Stimulated activated CD4-positive, alpha-beta T cell treated with anti-CD3 and anti-CD28 coated beads, Interleukin-1b, Interleukin-23, amount 100 ng/mL, for 24 hours (primary cell): Measurements from ENCODE around the gene WTAP.
"Not testable (repeated sequence)": the region's sequence is repeated elsewhere in the genome, so short reads cannot be mapped to it uniquely, and the experiment has no call there.

ENCODE experiments used
- DNase-seq, 4 experiments: peaks; one replicate each; pipeline ENCODE4 v3.0.0-alpha.2; 2020; ENCODE audit warnings: low read depth in 4 of 4, low spot score in 1 of 4

Gene WTAP

DNA sequence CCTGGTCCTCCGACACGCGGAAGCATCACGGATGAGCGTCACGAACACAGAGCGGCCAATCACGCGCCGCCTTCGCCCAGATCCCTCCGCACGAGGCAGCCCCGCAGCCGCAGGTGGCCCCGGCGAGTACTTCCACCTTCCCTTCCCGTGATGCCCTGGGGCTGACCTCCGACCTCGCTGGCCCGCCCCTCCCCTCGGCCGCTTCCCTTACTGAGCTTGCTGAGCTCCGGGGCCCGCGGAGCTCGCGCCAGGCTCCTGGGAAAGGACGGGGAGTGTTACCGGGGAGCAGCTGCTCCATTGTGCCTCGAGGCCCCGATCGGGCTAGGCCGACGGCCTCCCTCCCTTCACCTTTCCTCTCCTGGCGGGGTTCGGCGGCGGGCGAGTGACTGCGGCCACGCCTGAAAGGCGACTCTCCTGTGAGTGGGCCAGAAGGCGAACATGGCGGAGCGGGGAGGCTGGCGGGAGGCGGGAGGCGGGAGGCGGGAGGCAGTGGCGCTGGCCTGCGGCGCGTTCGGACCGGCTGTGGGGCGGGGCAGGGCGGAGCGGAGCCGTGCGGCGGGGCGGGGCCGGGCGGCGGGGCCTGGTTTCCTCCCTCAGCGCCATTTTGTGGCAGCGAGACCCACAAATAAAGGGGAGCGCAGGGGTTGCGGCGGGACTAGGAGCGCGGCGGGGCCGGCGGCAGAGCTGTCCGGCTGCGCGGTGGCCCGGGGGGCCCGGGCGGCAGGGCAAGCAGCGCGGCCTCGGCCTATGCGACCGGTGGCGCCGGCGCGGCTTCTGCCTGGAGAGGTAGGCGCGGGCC, at the start of gene WTAP:
Gene WTAP, plus strand, starts transcription at position 589 of the 799 bp plus-strand sequence. CDS start 8,760 bp downstream, outside the sequence.
- peak; percentile 89 to 96 (median 94) for DNase-seq

- DNase-seq: no peak
Observed at GRCh38 chr6:159677506-159678165, 49.7 kb upstream of the WTAP start.

GRCh38 chr6:159678574-159678973, 48.7 kb upstream of the WTAP start:
- DNase-seq: no peak

DNA sequence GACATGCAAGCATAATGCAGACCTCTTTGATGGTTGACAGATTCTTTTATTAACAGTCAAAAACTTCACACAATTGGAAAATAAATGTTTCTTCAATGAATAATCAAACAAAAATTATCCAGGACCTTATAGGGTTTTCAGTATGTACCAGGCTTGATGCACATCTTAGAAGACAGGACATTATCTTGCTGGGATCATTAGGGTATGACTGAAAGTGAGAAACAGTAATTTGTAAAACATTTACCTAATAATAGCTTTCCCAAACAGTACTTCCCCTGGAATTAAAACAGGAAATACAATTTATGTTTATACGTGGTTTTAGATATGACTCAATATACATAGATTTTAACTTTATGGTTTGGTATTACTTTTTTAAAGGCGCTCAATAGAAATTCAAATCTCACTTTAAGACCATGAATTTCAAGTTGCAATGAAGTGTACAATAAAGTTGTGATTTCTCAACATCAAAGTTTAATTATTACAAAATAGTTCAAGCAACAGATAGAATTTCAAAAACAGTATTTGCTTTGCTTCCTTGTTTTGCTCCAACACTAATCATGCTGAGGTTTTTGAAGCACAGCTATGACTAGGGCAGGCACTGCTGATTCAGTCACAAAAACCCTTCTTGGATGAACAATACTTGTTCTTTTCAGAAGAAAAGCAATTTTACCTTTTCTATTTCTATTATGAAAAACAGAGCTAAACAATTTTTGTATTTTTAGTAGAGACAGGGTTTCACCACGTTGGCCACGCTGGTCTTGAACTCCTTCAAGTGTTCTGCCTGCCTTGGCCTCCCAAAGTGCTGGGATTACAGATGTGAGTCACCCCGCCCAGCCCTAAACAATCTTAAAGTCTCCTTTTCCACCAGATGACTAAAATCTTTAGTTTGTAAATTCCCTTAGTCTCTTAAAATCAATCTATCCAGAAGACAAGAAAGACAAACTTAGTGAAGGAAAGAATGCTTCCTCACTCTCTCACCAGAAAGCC, 47.9 kb upstream of the WTAP start:
- peak in 1 of 4 experiments; percentile 34 for DNase-seq

GRCh38 chr6:159680104-159680503, 47.2 kb upstream of the WTAP start:
- DNase-seq: no peak

- DNase-seq: no peak
Observed at GRCh38 chr6:159681191-159681880, 46.0 kb upstream of the WTAP start.

GRCh38 chr6:159682295-159682694, 45.0 kb upstream of the WTAP start:
- no peak for DNase-seq

DNA sequence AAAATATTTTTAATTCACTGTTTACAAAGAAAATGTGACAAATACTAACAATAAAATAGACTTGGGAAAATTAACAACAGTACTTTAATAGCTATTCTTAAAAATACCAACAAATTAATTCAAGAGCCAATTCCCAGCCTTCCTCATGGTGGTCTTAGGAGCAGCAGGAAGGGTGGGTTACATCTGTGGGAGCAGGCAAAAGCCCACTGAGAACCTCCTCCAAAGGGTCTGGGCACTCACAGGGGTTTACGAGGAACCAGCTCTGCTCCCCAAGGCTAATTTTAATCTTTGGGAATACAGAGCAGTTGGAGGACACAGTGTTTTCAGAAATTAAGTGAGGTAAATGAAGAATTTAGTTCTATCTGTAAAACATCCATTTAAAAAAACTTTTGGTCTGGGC, 44.5 kb upstream of the WTAP start:
- DNase-seq: no peak

- DNase-seq: no peak
Observed at GRCh38 chr6:159684013-159684304, 43.3 kb upstream of the WTAP start.

DNA sequence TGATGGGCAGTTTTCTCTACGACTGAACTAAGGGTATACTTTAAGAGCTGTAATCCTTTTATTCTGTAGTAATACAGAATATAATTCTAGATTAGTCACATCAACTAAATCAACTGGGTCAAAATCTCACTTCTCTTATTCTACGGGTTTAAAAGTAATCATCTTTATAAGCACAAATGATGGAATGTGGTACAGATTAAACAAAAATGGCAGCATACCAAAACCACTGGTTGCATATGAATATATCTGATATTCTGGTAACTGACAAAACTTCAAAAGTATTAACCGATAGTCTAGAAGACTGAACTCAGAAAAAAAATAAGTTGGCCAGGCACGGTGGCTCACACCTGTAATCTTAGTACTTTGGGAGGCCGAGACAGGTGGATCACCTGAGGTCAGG, 41.3 kb upstream of the WTAP start:
- no peak for DNase-seq

DNA sequence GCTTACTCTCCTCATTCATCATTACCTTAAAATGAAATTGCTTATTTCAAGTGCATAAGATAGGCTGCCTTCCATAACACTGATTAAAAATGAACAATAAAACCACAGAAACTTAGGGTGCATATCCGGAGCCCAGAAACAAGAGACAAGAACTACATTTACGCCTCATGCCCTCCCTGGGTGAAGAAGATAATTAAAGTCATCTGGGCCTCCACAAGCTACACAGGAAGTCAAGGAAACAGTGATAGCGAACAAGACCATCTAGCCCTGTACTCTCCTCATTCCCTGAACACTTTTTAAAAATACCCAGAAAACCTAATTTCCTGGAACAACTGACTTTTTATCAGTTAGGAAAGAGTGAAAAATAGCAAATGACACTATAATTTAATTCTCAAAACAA, 40.6 kb upstream of the WTAP start:
- DNase-seq: no peak

GRCh38 chr6:159687341-159687740, 40.0 kb upstream of the WTAP start:
- no peak for DNase-seq

- DNase-seq: no peak
Observed at GRCh38 chr6:159688266-159688905, 38.9 kb upstream of the WTAP start.

- no peak for DNase-seq
Observed at GRCh38 chr6:159689001-159689400, 38.3 kb upstream of the WTAP start.

DNA sequence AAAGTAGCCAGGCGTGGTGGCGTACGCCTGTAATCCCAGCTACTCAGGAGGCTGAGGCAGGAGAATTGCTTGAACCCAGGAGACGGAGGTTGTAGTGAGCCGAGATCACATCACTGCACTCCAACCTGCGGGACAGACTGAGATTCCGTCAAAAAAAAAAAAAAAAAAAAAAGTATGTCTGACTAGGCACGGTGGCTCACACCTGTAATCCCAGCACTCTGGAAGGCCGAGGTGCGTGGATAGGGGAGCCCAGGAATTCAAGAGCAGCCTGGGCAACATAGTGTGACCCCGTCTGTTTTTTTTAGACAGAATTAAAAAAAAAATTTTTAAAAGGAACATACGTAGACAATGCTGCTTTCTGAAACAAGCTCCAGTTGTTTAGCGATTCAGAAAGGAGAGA, 37.2 kb upstream of the WTAP start:
- not testable (repeated sequence) for DNase-seq

DNA sequence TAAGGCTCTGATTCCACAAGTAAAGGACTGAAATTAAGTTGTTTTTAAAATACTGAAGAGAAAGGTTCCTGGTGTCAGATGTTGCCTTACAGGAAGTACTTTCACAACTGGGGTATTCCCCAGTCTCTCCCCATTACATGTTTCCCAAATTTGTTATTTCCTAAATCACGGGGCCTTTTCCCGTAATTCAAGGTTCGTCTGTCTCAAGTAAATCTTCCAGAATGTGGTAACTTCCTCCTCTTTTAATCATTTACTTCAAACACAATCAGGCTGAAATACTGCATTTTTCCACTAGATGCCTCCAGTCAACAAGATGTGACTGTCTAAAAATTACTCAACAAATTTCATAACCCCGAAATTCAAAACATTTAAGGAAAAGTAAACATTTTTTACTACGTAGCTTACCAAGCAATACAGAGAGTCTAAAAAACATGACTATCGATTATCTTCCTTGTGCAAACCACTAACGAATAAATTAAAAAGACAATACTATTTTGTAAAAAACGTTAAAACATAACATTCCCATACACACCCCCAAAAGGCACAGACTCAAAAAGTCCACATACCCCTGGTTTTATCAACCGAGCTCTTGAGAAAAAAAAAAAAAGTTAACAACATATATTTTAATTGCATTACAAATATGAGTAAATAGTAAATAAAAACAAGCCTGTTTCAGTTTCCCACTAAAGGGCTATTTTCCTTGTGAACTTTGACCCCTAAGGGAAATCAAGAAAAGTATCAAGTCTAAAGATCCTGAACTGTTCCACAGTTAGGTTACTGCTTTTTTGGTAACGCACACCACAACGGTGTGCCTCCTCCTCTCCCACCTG, 36.0 kb upstream of the WTAP start:
- DNase-seq: no peak

- peak in 1 of 4 experiments; percentile 5 for DNase-seq
Observed at GRCh38 chr6:159691963-159692287, 35.4 kb upstream of the WTAP start.

- peak in 3 of 4 experiments; percentile 26 to 39 (median 37) for DNase-seq
Observed at GRCh38 chr6:159692303-159693127, 34.8 kb upstream of the WTAP start.
